HepG2 (cell line): ENCODE data around the gene CDC42EP1. TPM values are rescaled to one million over a fixed set of nuclear protein-coding genes. Genes with fewer than 3 reads are reported as not detected.

Experiments
- ATAC-seq: fragments of 200-7000 bp; cut with Tn5 transposase; 3 replicates; pipeline ENCODE4 v1.9.1; 2020; ENCODE audit warnings: mild to moderate bottlenecking, moderate library complexity
- BruUV-seq: library from RNA; stranded (reverse); fragments of 400-500 nt; replicated peaks from 2 replicates; lab custom pipeline; 2021; lab: Mats Ljungman, UMichigan
- CTCF ChIA-PET: fragments of 300-600 bp; formaldehyde crosslinking; extraction: SDS; loops from one replicate; lab custom pipeline; 2021; ENCODE audit warnings: low total read pairs, inconsistent platforms, low intra/inter-chr PET ratio; lab: Yijun Ruan, JAX
- POLR2A ChIA-PET: fragments of 350-600 bp; sonication (Branson Sonifier 250); formaldehyde crosslinking; loops from one replicate; lab custom pipeline; 2020; ENCODE audit warnings: antibody characterized with exemption, inconsistent platforms; lab: Yijun Ruan, JAX
- DNase-seq: peaks from one replicate; pipeline ENCODE4 v3.0.0-alpha.2; 2015; ENCODE audit warnings: low spot score
- FAIRE-seq: peaks from 3 replicates; lab custom pipeline; 2011; peaks lifted over from hg19 to GRCh38; lab: Jason Lieb, UNC
- H2AFZ ChIP-seq: one replicate; pipeline ENCODE4 v1.6.1; 2011; ENCODE audit warnings: low read length, inconsistent platforms
- H3K27ac ChIP-seq: fragments of 300-600 bp; 3 replicates; pipeline ENCODE4 v1.8.0; 2011; ENCODE audit warnings: mixed run types, mild to moderate bottlenecking, mixed read lengths, low read length, inconsistent platforms; ENCODE audit not compliant: insufficient read depth; ENCODE audit errors: extremely low read length
- H3K27me3 ChIP-seq, 2 experiments: fragments of 200-600 bp in 1 of 2; 2 replicates in 1 of 2; 3 replicates in 1 of 2; pipeline versions ENCODE4 v1.6.0 to v1.8.0; 2011; ENCODE audit warnings: low read length in 2 of 2, mild to moderate bottlenecking in 2 of 2, moderate library complexity in 2 of 2, inconsistent platforms in 1 of 2; ENCODE audit not compliant: insufficient read depth in 2 of 2, control insufficient read depth in 1 of 2
- H3K36me3 ChIP-seq, 2 experiments: fragments of 200-600 bp in 1 of 2; replicated peaks in 1 of 2; 2 replicates in 1 of 2; 3 replicates in 1 of 2; pipeline versions ENCODE4 v1.5.1 to v1.8.0; 2011; ENCODE audit warnings: low read length in 2 of 2, inconsistent platforms in 1 of 2; ENCODE audit not compliant: insufficient read depth in 2 of 2, control insufficient read depth in 1 of 2
- H3K4me1 ChIP-seq: 2 replicates; pipeline ENCODE4 v1.5.1; 2012; ENCODE audit warnings: low read length, inconsistent platforms; ENCODE audit not compliant: insufficient read depth
- H3K4me2 ChIP-seq: 2 replicates; pipeline ENCODE4 v1.6.0; 2011; ENCODE audit warnings: low read depth, low read length, inconsistent platforms
- H3K4me3 ChIP-seq, 3 experiments: fragments of 200-600 bp in 1 of 3; sonication (generic), shearing (Covaris generic) in 1 of 3; replicated peaks in 1 of 3; 2 replicates each; pipeline ENCODE4 v1.5.1; 2011 to 2016; ENCODE audit warnings: low read length in 3 of 3, inconsistent platforms in 2 of 3, low read depth in 2 of 3, mild to moderate bottlenecking in 2 of 3, control low read depth in 1 of 3, mixed read lengths in 1 of 3; ENCODE audit not compliant: insufficient read depth in 1 of 3
- H3K79me2 ChIP-seq: one replicate; pipeline ENCODE4 v1.6.1; 2011; ENCODE audit warnings: low read length, inconsistent platforms; ENCODE audit not compliant: insufficient read depth
- H3K9ac ChIP-seq: 2 replicates; pipeline ENCODE4 v1.6.0; 2011; ENCODE audit warnings: mild to moderate bottlenecking, low read depth, low read length, inconsistent platforms; ENCODE audit not compliant: insufficient read depth
- H3K9me3 ChIP-seq: 2 replicates; pipeline ENCODE4 v1.5.1; 2012; ENCODE audit warnings: mild to moderate bottlenecking, low read length
- H4K20me1 ChIP-seq: 2 replicates; pipeline ENCODE4 v1.6.0; 2011; ENCODE audit warnings: inconsistent platforms, mild to moderate bottlenecking, low read length, moderate library complexity; ENCODE audit not compliant: insufficient read depth
- E2F5 ChIP-seq: sonication (generic); formaldehyde crosslinking; conservative IDR thresholded peaks from 2 replicates; pipeline ENCODE4 v1.4.0; 2020; ENCODE audit warnings: missing genetic modification reagents
- HNRNPUL1 ChIP-seq: fragments of 200-400 bp; formaldehyde crosslinking; IDR thresholded peaks from 2 replicates; pipeline ENCODE4 v1.6.1; 2017; ENCODE audit warnings: low read depth, mild to moderate bottlenecking, low read length, moderate library complexity
- MXD1 ChIP-seq: sonication (generic); formaldehyde crosslinking; IDR thresholded peaks from 2 replicates; pipeline ENCODE4 v1.4.0; 2020; ENCODE audit warnings: mild to moderate bottlenecking, missing genetic modification reagents
- RFXAP ChIP-seq: sonication (generic); formaldehyde crosslinking; IDR thresholded peaks from 2 replicates; pipeline ENCODE4 v1.4.0; 2020; ENCODE audit warnings: missing genetic modification reagents, borderline replicate concordance
- SMAD1 ChIP-seq: sonication (generic); formaldehyde crosslinking; IDR thresholded peaks from 2 replicates; pipeline ENCODE4 v1.4.0; 2020; ENCODE audit warnings: missing genetic modification reagents, low read depth, mild to moderate bottlenecking, borderline replicate concordance
- SMARCC2 ChIP-seq: fragments of 450-650 bp; IDR thresholded peaks from 2 replicates; pipeline ENCODE4 v1.6.1; 2017; ENCODE audit warnings: antibody characterized with exemption, mild to moderate bottlenecking
- ZNF337 ChIP-seq: sonication (generic); formaldehyde crosslinking; IDR thresholded peaks from 2 replicates; pipeline ENCODE4 v1.5.1; 2020; ENCODE audit warnings: missing genetic modification reagents, low read depth, mild to moderate bottlenecking, borderline replicate concordance
- ZNF44 ChIP-seq: sonication (generic); formaldehyde crosslinking; IDR thresholded peaks from 2 replicates; pipeline ENCODE4 v1.5.1; 2020; ENCODE audit warnings: mild to moderate bottlenecking, missing genetic modification reagents
- ZNF441 ChIP-seq: sonication (generic); formaldehyde crosslinking; IDR thresholded peaks from 2 replicates; pipeline ENCODE4 v1.7.0; 2021; ENCODE audit warnings: missing genetic modification reagents, borderline replicate concordance
- ZNF709 ChIP-seq: sonication (generic); formaldehyde crosslinking; IDR thresholded peaks from 2 replicates; pipeline ENCODE4 v1.5.0; 2020; ENCODE audit warnings: mild to moderate bottlenecking, missing genetic modification reagents
- ZNF772 ChIP-seq: sonication (generic); formaldehyde crosslinking; IDR thresholded peaks from 2 replicates; pipeline ENCODE4 v1.5.0; 2020; ENCODE audit warnings: mild to moderate bottlenecking, missing genetic modification reagents
- ZUFSP ChIP-seq: sonication (generic); formaldehyde crosslinking; IDR thresholded peaks from 2 replicates; pipeline ENCODE4 v1.9.0; 2021; ENCODE audit warnings: missing genetic modification reagents, mild to moderate bottlenecking, borderline replicate concordance
- WGBS: methylation state at CpG from one replicate; pipeline ENCODE4 v1.1.6; 2017; ENCODE audit warnings: low lambda C conversion rate; 5-methylcytosine and 5-hydroxymethylcytosine counted together
- in situ Hi-C: cut with HindIII; loops from 2 replicates; pipeline ENCODE4 v1.10.0; 2017; ENCODE audit warnings: low pct_unique_long_range_greater_than_20kb; ENCODE audit not compliant: extremely low pct_ligation_motif_present
- intact Hi-C: fragments of 100-400 bp; cut with micrococcal nuclease; formaldehyde crosslinking; loops from one replicate; pipeline ENCODE4 v1.10.0; 2022; ENCODE audit not compliant: unreplicated experiment
- polyA plus RNA-seq, 8 experiments: library from polyadenylated mRNA; depleted of rRNA in 3 of 8; stranded (reverse) in 7 of 8; unstranded in 1 of 8; fragments of >200 nt; fragmentation: Illumina TruSeq in 4 of 8; extraction: Trizol in 4 of 8; gene quantifications; 2 replicates each; pipeline versions ENCODE4 v1.2.1 to v1.2.3, GENCODE V29; 2011 to 2016; ENCODE audit warnings: low read depth in 4 of 8, missing spikeins in 1 of 8, mixed read lengths in 1 of 8; ENCODE audit not compliant: insufficient read depth in 1 of 8
- total RNA-seq, 5 experiments: library from RNA; depleted of rRNA; stranded (reverse); fragments of >200 nt; fragmentation: Illumina TruSeq; extraction: Trizol; gene quantifications; 2 replicates each; pipeline ENCODE4 v1.2.3, GENCODE V29; 2016; ENCODE audit warnings: low read depth in 1 of 5
- TF ChIP-seq, protein P1 (sequence below): sonication (generic); formaldehyde crosslinking; IDR thresholded peaks from 2 replicates; pipeline ENCODE4 v1.4.0; 2020; ENCODE audit warnings: mild to moderate bottlenecking, missing genetic modification reagents
- TF ChIP-seq, protein P2 (sequence below): sonication (generic); formaldehyde crosslinking; IDR thresholded peaks from 2 replicates; pipeline ENCODE4 v1.4.0; 2020; ENCODE audit warnings: missing genetic modification reagents

The CDC42EP1 gene
- total and polyA plus RNA-seq, 2 of the 13 experiments (the other 11 are each of a cell fraction or from before 2014, with no cell fraction given): 17.1 to 29.5 TPM

DNA sequence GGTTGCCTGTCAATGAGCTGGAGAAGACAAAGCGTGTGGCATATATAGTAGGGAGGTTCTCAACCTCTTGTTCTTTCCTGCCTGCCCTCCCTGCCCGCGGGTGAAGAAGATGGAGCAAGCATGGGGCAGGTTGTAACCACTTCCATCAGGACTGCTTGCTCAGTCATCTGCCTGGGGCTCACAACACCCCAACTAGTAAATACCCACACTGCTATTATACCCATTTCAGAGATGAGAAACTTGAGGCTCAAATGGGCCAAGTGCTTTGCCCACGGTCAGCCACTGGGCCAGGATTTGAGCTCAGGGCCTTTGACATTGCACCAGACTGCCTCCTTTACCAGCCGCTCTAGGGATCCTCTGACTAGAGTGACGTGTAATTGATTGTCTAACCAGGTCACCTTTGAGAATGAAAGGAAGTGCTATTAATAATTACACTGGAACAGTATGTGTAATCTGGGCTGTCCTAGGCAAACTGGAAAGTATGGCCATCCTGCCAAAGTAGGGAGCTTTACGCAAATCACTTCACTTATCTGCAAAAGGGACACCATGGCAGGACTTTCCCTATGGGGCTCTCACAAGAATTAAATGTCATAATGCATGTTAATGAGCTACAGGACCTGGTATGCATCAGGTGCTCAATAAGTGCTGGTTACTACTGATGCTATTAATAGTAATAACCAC, 2.8 kb upstream of the CDC42EP1 start (continued):
- TF ChIP-seq ZNF772: no peak
- TF ChIP-seq HNRNPUL1: no peak
- no peak for TF ChIP-seq ZNF44 (CRISPR knock-in tag)
- no peak for TF ChIP-seq RFXAP
- no peak for TF ChIP-seq ZNF337 (CRISPR knock-in tag)
- TF ChIP-seq E2F5: no peak

DNA sequence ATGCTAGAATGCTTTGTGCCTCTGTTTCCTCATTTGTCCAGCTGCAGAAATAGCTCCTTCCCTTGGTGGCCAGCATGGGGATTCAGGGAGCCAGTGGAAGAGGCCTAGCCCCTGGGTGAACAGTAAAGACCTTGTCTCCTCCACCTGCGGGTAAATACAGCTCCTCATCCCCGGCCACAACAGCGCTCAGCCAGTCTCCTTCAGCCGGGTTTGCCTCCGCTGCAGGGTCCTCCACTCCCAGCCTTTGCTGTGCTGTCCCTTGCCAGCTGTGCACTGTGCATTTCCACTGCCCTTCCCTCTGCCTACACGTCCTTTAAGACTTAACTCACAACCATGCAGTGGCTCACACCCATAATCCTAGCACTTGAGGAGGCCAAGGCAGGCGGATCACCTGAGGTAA, 1.5 kb upstream of the CDC42EP1 start:
- peaks cover 5% of the 10 kb centered on the region for H4K20me1 ChIP-seq
- ChIA-PET CTCF (no interaction called here), POLR2A (interaction anchor here (0.6 to 17.5 kb wide), 6 partner anchors 11 to 73 kb away, joined by 3 to 976 read pairs (median 4); partner anchors contain the start of gene LGALS2)
- H3K36me3 ChIP-seq: 0 out of 5 replicates have a peak, but pooled peaks cover 0 to 3% of the 10 kb centered on the region in 2 experiments
- H3K9me3 ChIP-seq: no peaks in the 10 kb centered on the region
- H3K79me2 ChIP-seq: peaks cover 34% of the 10 kb centered on the region
- in situ Hi-C loops: no loop called here
- ATAC-seq (no peak), FAIRE-seq (no peak), DNase-seq (no peak)
- peaks cover 83% of the 10 kb centered on the region for H3K4me1 ChIP-seq
- H3K27ac ChIP-seq: peak overlapping the region; percentile 15
- 38% methylated on average over 7 of the region's 7 CpGs for WGBS
- 0 out of 6 replicates have a peak overlapping the region, but pooled peaks of 1 of the 3 experiments have one; percentile 98 for H3K4me3 ChIP-seq
- no peak overlapping the region for H2AFZ ChIP-seq
- peak overlapping the region; percentile 57 for H3K4me2 ChIP-seq
- no TSS peak for BruUV-seq
- intact Hi-C loops: no loop called here
- no peak overlapping the region; the same call in 1 of the 2 replicates for H3K9ac ChIP-seq
- no peaks in the 10 kb centered on the region; a peak in 2 of 5 replicates for H3K27me3 ChIP-seq
- TF ChIP-seq, protein P1, sequence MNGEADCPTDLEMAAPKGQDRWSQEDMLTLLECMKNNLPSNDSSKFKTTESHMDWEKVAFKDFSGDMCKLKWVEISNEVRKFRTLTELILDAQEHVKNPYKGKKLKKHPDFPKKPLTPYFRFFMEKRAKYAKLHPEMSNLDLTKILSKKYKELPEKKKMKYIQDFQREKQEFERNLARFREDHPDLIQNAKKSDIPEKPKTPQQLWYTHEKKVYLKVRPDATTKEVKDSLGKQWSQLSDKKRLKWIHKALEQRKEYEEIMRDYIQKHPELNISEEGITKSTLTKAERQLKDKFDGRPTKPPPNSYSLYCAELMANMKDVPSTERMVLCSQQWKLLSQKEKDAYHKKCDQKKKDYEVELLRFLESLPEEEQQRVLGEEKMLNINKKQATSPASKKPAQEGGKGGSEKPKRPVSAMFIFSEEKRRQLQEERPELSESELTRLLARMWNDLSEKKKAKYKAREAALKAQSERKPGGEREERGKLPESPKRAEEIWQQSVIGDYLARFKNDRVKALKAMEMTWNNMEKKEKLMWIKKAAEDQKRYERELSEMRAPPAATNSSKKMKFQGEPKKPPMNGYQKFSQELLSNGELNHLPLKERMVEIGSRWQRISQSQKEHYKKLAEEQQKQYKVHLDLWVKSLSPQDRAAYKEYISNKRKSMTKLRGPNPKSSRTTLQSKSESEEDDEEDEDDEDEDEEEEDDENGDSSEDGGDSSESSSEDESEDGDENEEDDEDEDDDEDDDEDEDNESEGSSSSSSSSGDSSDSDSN: peak; percentile 49; the same call in 1 of the 2 replicates
- TF ChIP-seq ZNF441 (CRISPR knock-in tag): no peak
- TF ChIP-seq SMARCC2: no peak
- no peak for TF ChIP-seq SMAD1
- TF ChIP-seq, protein P2, sequence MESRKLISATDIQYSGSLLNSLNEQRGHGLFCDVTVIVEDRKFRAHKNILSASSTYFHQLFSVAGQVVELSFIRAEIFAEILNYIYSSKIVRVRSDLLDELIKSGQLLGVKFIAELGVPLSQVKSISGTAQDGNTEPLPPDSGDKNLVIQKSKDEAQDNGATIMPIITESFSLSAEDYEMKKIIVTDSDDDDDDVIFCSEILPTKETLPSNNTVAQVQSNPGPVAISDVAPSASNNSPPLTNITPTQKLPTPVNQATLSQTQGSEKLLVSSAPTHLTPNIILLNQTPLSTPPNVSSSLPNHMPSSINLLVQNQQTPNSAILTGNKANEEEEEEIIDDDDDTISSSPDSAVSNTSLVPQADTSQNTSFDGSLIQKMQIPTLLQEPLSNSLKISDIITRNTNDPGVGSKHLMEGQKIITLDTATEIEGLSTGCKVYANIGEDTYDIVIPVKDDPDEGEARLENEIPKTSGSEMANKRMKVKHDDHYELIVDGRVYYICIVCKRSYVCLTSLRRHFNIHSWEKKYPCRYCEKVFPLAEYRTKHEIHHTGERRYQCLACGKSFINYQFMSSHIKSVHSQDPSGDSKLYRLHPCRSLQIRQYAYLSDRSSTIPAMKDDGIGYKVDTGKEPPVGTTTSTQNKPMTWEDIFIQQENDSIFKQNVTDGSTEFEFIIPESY (CRISPR knock-in tag): peak; percentile 38; the same call in 1 of the 2 replicates
- TF ChIP-seq ZNF709: no peak
- no peak for TF ChIP-seq MXD1 (CRISPR knock-in tag)
- TF ChIP-seq ZUFSP (CRISPR knock-in tag): no peak
